Myocyte (in vitro differentiated cells): ENCODE results near the gene PTX4. TPM values are rescaled to one million over a fixed set of nuclear protein-coding genes. Genes with fewer than 3 reads are reported as not detected.
A peak's percentile ranks its signal among the peaks of the same experiment; 100 is the strongest.

Experiments
- DNase-seq: peaks from one replicate; pipeline ENCODE4 v3.0.0-alpha.2; 2012; ENCODE audit warnings: low read depth
- total RNA-seq: library from RNA; depleted of rRNA; stranded (reverse); fragments of >200 nt; gene quantifications from 2 replicates; pipeline ENCODE4 v1.2.3, GENCODE V29; 2014

The PTX4 gene
- total RNA-seq, 1 donor from 2014 or later: not detected

DNA sequence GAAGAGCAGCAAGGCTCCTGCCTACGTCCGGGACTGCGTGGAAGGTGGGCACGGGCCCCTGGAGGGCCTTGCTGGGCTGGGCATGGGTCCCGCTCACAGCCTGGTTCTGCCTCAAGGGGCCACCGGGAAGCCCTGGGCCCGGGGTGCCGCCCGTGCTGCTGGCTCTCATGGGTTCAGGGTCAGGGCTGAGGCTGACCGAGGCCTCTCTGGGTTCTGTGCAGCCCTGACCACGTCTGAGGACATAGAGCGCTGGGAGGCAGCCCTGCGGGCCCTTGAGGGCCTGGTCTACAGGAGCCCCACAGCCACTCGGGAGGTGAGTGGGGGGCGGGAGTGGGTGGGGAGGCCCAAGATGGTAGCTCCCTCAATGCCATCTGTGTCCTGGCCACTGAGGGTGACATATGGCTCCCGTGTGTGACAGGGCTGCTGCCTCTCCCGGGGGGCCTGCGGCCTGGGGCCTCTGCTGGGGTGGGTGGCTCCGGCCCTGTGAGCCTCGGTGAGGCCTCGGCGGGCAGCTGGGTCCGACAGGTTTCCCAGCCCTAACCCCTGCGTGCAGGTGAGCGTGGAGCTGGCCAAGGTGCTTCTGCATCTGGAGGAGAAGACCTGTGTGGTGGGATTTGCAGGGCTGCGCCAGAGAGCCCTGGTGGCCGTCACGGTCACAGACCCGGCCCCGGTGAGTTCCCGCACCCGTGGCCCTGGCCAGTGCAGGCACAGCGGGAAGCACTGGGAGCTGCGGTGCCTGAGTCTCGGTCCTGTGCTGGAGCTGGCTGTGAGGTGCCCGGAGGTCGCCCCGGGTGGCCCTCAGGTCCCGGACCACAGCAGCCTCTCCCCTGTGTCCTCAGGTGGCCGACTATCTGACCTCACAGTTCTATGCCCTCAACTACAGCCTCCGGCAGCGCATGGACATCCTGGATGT is 13.6 kb upstream of the PTX4 start:
- no peak for DNase-seq

DNA sequence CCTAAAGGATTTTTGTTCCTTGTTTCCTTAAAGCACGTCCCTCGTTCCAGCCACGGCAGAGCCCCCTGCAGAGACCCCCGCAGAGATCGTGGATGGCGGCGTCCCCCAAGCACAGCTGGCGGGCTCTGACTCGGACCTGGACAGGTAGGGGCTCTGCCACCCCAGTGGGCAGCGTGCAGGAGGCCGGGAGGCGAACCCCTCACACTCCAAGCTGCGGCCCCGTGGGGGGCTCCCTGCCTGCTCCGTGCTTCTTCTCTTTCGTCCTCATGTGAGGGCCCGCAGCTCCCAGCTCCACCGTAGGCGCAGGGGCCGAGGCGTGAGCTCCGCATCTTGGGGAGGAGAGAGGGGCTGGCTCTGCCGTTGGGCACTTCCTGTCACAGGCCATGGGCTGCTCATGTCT is 12.9 kb upstream of the PTX4 start:
- DNase-seq: no peak

DNA sequence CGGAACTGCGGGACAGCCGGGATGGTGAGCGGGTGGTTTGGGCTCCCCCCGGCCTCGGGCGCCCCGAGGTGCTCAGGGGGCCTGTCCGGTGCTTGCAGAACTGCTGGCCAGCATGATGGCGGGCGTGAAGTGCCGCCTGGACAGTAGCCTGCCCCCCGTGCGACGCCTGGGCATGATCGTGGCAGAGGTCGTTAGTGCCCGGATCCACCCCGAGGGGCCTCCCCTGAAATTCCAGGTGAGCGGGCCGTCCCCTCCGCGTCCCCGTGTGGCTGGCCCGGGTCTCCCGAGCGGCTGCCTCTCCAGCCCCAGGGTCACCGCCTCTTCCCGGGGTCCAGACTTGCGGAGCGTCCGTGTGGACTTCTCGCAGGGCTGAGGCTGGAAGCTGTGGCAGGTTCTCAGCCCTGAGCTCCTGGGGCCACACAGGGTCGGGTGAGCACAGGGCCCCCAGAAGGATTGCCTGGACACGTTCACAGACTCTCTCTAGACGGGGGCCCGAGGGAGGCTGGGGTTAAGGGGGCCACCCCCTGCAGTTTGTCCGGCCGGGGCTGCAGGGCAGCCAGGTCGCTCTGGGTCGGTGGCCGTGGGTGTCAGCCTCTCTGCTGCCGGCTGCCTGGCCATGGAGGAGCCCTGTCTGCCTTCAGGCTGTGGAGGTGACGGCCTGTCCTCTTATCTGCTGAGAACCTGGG is 11.9 kb upstream of the PTX4 start:
- DNase-seq: no peak

DNA sequence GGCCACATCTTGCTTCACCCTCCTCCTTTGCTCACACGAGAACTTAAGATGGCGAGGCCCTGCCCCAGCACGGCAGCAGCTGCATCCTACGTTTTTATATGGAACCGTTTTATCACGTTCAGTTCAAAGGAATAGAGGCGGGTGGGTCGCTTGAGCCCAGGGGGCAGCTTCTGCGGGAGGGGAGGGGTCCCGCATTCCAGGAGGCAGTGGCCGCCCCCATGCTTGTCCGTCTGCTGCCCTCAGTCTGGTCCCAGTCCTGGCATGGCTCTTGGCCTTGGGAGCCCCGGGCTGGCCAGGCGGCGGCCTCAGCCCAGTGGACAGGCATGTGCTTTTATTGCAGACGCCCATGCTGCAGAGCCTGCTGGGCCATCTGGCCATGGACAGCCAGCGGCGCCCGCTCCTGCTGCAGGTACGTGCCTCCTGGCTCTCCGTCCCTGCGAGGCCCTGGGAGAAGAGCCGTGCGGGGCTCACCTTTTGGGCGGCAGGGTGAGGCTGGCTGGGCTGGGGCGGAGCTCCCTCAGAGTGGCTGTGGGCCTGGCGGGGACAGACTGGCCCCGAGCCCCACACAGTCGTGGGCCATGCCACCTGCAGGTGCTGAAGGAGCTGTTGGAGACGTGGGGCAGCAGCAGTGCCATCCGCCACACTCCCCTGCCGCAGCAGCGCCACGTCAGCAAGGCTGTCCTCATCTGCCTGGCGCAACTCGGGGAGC is 11.2 kb upstream of the PTX4 start:
- no peak for DNase-seq

DNA sequence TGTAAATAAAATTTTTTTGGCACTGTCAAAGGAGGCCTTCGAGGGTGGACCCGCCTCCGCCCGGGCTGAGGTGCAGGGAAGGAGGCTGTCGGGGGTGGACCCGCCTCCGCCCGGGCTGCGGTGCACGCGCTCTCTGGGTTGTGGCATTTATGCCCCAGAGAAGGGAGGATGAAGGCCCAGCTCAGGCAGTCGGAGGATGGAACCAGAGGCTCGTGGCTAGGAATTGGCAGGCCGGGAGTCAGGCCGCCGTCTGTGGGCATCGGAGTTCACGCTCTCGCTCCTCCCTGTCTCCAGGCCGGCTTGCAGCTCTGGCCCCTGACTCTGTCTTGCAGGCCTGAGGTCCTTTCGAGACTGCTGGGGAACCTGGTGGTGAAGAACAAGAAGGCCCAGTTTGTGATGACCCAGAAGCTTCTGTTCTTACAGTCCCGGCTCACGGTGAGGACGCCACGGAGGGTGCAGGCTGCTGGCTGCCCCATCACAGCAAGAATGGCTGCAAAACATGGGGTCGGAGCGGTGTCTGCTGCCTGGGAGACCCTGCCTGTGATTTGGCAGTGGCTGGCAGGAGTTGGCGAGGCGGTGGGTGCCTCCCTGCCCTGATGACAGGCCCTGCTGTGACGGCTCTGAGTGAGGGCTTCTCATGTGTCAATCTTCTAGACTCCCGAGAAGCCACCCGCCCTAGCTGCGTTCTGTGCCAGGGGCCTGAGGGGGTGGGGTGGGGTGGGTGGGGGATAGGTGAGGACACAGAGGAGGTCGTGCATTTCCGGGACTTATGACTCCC is 10.3 kb upstream of the PTX4 start:
- no peak for DNase-seq

DNA sequence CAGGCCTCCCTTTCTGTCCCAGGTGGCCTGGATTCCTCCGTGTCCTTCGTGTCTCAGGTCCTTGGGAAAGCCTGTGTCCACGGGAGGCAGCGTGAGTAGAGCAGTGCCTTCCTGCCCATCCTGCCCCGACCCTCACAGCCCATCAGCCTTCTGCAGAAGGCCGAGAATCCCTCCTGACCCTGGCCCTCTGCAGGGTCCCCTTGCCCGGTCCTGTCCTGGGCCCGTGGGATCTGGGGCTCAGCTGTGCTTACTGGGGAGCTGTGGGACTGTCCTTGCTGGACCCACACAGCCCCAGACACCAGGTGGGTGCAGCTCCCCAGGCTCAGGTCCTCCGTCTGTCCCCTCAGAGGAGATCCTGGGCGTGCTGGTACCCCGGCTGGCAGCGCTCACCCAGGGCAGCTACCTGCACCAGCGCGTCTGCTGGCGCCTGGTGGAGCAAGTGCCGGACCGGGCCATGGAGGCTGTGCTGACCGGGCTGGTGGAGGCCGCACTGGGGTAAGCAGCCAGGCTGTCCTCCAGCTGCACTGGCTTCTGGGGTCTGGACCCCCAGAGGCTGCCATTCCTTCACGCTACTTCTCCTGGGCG is 8.4 kb upstream of the PTX4 start:
- no peak for DNase-seq

DNA sequence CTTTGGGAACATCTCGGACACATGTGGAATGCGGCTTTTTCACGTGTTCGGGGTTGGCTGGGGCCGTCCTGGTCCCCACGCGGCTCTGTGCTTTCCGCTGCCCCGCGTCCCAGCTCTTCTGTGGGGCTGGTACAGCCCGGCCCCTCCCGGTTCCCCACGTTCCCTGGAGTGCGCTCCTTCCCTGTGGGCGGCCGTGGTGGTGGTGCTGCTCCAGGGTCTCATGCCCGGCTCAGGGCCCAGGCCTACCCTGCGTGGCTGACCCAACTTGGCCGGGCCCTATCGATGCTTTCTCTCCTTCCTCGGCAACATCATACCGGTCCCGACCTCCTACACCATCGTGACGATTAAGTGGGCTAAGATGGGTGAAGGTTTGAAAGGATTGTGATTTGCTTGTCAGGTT is 7.7 kb upstream of the PTX4 start:
- DNase-seq: no peak

DNA sequence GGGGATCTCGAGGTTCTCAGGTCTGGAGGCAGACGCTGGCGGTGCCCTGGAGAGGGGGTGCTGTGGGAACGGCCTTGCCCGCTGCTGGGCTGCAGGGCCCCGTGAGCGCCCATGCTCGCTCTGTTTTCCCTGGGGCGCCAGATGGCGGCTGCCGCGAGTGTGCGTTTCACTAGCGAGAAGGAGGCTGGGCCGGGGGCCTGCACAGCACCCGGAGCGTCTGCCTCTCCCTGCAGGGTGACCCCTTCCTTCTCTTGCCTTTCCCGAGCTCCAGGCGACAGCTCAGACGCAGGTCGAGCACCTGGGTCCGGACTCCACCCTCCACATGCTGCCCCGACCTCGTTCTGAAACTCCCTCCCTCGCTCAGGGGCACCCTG is 7.1 kb upstream of the PTX4 start:
- no peak for DNase-seq

DNA sequence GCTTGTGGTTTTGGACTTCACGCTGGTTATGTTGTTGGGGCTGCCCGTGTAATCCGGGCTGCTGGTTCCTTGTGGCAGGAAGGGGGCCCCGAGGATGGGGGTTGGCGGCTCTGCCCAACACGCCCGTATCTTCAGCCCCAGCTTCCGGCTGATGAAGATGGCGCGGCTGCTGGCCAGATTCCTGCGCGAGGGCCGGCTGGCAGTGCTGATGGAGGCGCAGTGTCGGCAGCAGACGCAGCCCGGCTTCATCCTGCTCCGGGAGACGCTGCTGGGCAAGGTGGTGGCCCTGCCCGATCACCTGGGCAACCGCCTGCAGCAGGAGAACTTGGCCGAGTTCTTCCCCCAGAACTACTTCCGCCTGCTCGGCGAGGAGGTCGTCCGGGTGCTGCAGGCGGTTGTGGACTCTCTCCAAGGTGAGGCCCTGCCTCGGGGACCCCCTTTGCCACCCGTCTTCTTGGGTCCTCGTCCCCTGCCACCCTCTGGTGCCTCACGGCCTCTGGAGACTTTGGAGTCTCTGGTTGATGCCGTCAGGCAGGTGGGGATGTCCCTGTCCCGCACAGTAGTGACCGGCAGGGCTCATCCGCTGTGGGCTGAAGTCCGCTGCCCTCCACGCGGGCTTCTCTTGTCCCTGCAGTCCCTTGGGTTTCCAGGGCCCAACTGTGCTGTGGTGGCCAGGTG is 6.6 kb upstream of the PTX4 start:
- DNase-seq: no peak

DNA sequence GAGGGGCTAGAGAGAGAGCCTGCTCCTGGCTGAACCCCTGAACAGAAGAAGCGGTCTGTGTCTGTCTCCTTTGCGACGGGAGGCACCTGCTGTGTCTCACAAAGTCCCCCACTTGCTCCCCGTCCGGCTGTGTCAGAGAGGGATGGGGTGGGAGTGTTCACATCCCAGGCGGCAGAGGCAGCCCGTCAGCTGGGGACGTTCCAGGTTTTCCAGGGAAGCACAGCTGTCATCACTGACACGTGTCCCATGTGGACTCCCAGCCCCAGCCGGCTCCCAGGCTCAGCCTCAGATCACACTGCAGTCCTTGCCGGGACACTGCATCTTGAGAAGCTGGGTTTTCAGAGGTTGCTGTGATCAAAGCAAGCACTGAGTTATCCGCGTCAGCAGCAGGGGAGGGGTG is 6.0 kb upstream of the PTX4 start:
- peak; percentile 80 for DNase-seq

DNA sequence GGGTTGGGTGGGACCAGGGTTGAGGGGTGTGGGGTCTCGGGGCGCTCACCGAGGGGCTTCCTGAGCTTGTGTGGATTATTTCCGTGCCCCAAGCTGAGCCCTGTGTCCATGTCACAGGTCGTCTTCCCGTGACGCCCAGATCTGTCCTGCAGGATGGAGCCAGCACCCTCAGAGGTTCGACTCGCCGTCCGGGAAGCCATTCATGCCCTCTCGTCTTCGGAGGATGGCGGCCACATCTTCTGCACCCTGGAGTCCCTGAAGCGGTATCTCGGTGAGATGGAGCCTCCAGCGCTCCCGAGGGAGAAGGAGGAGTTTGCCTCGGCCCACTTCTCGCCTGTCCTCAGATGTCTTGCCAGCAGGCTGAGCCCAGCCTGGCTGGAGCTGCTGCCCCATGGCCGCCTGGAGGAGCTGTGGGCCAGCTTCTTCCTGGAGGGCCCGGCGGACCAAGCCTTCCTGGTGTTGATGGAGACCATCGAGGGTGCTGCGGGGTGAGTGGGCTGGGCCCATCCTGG is 5.4 kb upstream of the PTX4 start:
- peak; percentile 45 for DNase-seq

DNA sequence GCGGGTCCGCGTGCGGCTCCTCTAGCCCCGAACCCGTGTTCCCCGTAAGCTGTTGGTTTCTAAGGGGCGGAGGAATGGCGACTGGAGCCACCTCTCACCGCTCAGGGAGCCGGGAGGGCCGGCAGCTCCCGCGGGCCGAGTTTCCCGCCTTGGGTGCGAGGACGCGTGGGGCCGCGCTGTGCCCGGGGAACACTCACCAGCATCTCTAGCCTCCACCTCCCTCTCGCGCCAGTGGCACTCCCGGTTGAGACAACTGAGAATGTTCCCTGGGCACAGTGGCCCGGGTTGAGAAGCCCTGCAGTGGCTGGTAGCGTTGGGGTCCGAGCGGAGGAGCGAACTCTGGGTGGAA is 5.0 kb upstream of the PTX4 start:
- peak; percentile 23 for DNase-seq

DNA sequence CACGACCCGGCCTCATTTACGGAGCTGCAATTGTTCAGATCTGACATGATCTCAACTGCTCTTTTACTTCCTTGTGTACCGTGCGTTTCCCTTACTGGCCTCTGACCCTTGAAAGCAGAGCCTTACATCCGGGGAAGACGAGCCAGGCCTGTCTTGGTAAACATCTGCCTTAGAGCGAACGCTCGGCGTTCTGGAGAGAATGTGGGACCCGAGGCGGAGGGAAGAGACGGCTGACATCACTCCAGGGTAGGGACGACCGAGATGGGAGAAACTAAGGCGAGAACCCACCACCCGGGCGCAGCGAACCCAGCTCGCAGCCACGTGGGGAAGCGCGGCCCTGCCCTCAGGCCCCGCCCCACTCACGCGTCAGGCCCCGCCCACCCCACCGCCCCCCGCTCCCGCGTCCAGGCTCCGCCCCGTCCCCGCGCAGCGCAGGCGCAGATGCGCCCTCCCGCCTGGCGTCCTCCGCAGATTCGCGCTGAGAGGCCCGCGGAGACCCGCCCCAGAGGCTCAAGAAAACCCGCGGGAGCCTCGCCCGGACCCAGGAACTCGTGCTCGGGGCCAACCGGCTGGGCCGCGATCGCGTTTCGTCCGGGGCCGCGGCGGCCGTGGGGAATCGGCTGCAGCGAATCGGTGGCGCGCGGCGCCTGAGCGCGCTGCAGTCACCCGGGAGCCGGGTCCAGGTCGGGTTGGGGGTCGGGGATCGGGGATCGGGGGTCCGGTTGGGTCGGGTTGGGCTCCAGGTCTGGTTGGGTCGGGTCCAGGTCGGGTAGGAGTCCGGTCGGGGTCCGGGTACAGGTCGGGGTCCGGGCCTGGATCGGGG is 4.4 kb upstream of the PTX4 start, which contains the start of gene TELO2:
TELO2 (plus strand) TSS at position 438 of the 823 bp plus-strand sequence. CDS start 922 bp downstream, outside the sequence.
- DNase-seq: peak; percentile 78

DNA sequence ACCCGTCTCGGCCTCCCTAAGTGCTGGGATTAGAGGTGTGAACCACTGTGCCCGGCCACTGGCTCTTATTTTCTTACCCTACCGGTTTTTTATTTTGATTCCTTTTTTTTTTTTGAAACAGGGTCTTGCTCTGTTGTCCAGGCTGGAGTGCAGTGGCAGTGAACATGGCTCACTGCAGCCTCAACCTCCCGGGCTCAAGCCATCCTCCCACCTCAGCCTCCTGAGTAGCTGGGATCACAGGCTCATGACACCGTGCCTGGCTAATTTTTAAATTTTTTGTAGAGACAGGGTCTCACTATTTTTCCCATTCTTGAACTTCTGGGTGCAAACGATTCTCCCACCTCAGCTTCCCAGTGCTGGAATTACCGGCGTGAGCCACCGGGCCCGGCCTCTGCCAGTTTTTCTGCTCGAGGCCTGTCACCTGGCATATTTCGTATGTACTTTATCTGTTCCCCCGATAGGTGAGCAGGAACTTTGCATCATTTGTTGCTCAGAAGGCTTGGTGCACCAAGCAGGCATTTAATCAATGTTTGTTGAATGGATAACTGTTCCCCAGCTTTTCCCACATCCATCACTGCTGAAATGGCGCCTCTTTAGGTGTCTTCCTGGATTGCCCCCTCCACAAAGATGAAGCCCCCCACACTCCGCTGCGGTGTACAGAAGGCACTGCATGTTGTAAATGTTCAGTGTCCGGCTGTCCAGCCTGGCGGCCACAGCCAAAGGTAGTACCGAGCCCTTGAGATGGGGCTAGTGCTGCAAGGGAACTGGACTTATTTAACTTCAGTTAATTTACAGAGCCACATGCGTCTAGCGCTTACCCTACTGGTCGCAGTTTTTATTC is 3.6 kb upstream of the PTX4 start:
- no peak for DNase-seq

DNA sequence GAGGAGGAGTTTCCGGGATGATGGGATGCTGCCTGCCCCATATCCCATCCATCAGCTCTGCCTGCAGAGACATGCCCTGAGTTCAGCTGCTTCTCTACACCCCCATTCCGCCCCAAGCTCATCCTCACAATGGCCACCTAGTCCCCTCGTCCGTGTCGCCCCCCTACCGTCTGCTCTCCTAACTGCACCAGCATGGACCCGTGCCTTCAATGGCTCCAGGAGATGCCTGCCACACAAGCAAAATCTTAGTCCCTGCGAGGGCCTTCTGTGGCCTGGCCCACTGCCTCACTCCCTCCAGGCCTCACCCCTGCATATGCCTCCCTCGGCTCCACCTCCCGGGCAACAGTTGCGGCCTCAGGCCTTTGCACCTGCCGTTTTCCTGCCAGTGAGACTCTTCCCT is 2.6 kb upstream of the PTX4 start:
- DNase-seq: no peak

DNA sequence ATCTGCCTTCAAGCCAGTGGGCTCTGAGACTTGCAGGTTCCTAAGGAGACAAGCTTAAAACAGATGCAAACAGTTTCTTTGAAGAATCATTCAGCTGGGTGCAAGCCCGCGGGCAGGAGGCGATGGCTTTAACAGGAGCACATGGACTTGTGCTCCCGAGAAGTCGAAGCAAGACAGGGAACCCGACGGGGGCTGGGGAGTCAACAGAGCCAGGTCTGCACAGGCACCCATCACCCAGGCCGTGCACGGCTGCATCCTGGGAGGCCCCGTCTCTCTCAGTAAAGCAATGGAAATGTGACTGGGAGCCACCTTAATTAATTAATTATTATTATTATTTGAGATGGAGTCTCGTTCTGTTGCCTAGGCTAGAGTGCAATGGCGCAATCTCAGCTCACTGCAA is 333 bp upstream of the PTX4 start:
- DNase-seq: no peak

DNA sequence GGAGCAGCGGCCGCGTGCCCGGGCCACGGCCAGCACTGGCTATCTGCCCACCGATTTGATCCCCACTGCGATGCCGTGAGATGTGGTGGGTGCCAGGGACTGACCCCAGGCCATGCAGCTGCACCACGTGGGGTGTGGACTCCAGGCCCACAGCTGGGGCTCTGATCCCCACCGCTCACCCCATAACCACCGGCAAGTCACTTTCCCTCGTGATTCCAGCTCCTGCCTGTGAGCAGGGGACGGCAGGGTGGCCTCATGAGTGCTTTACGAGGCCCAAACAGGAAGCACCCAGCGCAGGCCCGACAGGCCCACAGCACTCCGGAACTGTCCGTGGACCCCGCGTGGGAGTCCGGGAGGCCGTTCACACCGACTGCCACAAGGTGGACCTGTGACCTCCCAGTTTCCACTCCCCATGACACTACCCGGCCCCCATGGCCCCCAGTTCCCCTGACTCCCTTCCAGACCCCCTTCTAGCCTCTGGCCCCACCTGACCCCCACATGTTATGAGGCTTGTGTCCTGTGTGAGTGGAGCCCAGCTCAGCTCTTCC is 616 bp downstream of the PTX4 start:
- DNase-seq: no peak
